ENCODE measurements around the gene EMX1.

- TF ChIP-seq, protein P1, sequence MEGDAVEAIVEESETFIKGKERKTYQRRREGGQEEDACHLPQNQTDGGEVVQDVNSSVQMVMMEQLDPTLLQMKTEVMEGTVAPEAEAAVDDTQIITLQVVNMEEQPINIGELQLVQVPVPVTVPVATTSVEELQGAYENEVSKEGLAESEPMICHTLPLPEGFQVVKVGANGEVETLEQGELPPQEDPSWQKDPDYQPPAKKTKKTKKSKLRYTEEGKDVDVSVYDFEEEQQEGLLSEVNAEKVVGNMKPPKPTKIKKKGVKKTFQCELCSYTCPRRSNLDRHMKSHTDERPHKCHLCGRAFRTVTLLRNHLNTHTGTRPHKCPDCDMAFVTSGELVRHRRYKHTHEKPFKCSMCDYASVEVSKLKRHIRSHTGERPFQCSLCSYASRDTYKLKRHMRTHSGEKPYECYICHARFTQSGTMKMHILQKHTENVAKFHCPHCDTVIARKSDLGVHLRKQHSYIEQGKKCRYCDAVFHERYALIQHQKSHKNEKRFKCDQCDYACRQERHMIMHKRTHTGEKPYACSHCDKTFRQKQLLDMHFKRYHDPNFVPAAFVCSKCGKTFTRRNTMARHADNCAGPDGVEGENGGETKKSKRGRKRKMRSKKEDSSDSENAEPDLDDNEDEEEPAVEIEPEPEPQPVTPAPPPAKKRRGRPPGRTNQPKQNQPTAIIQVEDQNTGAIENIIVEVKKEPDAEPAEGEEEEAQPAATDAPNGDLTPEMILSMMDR (IDR thresholded peaks at IDR 0.05), result no peak
- TF ChIP-seq POLR2A (IDR thresholded peaks at IDR 0.05), result no peak
Observed at GRCh38 chr2:72917138-72917876, at the start of gene EMX1.
